ENCODE results near the gene PROB1.

PROB1 gene

GRCh38 chr5:139394123-139394653 lies 716 bp downstream of the PROB1 start:
- peak; percentile 64 for ATAC-seq
- TF ChIP-seq PPARA (CRISPR knock-in tag; IDR thresholded peaks at IDR 0.05; ENCODE audit: borderline replicate concordance) (no peak), ZFP30 (CRISPR knock-in tag; IDR thresholded peaks at IDR 0.05) (no peak), OSR1 (CRISPR knock-in tag; IDR thresholded peaks at IDR 0.05) (no peak), ZNF8 (CRISPR knock-in tag; IDR thresholded peaks at IDR 0.05) (no peak), SNAI2 (CRISPR knock-in tag; IDR thresholded peaks at IDR 0.05) (no peak), TSHZ2 (CRISPR knock-in tag; IDR thresholded peaks at IDR 0.05) (no peak), TOX (CRISPR knock-in tag; IDR thresholded peaks at IDR 0.05; ENCODE audit: borderline replicate concordance) (no peak), CSDC2 (CRISPR knock-in tag; IDR thresholded peaks at IDR 0.05) (no peak), ESRRG (CRISPR knock-in tag; IDR thresholded peaks at IDR 0.05) (no peak), GLIS3 (CRISPR knock-in tag; IDR thresholded peaks at IDR 0.05) (no peak), CSRNP3 (CRISPR knock-in tag; IDR thresholded peaks at IDR 0.05) (no peak), CREB5 (CRISPR knock-in tag; IDR thresholded peaks at IDR 0.05; ENCODE audit: low read depth) (no peak), ZC3H10 (CRISPR knock-in tag; IDR thresholded peaks at IDR 0.05) (no peak), BACH2 (CRISPR knock-in tag; IDR thresholded peaks at IDR 0.05; ENCODE audit: borderline replicate concordance) (no peak), ARNTL (CRISPR knock-in tag; IDR thresholded peaks at IDR 0.05; ENCODE audit: borderline replicate concordance, low read depth) (no peak), ZFP3 (CRISPR knock-in tag; IDR thresholded peaks at IDR 0.05) (no peak), RARB (CRISPR knock-in tag; IDR thresholded peaks at IDR 0.05) (no peak), ZNF565 (CRISPR knock-in tag; conservative IDR thresholded peaks at IDR 0.05; ENCODE audit: low read depth) (no peak)
- TF ChIP-seq, protein P1, sequence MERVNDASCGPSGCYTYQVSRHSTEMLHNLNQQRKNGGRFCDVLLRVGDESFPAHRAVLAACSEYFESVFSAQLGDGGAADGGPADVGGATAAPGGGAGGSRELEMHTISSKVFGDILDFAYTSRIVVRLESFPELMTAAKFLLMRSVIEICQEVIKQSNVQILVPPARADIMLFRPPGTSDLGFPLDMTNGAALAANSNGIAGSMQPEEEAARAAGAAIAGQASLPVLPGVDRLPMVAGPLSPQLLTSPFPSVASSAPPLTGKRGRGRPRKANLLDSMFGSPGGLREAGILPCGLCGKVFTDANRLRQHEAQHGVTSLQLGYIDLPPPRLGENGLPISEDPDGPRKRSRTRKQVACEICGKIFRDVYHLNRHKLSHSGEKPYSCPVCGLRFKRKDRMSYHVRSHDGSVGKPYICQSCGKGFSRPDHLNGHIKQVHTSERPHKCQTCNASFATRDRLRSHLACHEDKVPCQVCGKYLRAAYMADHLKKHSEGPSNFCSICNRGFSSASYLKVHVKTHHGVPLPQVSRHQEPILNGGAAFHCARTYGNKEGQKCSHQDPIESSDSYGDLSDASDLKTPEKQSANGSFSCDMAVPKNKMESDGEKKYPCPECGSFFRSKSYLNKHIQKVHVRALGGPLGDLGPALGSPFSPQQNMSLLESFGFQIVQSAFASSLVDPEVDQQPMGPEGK (CRISPR knock-in tag; IDR thresholded peaks at IDR 0.05; ENCODE audit: borderline replicate concordance), result no peak
- TF ChIP-seq, protein P2, sequence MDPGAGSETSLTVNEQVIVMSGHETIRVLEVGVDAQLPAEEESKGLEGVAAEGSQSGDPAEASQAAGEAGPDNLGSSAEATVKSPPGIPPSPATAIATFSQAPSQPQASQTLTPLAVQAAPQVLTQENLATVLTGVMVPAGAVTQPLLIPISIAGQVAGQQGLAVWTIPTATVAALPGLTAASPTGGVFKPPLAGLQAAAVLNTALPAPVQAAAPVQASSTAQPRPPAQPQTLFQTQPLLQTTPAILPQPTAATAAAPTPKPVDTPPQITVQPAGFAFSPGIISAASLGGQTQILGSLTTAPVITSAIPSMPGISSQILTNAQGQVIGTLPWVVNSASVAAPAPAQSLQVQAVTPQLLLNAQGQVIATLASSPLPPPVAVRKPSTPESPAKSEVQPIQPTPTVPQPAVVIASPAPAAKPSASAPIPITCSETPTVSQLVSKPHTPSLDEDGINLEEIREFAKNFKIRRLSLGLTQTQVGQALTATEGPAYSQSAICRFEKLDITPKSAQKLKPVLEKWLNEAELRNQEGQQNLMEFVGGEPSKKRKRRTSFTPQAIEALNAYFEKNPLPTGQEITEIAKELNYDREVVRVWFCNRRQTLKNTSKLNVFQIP (CRISPR knock-in tag; IDR thresholded peaks at IDR 0.05; ENCODE audit: borderline replicate concordance, low read depth), result no peak

- ATAC-seq, result no peak
- TF ChIP-seq ZNF70 (CRISPR knock-in tag; IDR thresholded peaks at IDR 0.05), result no peak
- no peak for TF ChIP-seq TOX (CRISPR knock-in tag; IDR thresholded peaks at IDR 0.05; ENCODE audit: borderline replicate concordance)
- TF ChIP-seq, protein P2 (CRISPR knock-in tag; IDR thresholded peaks at IDR 0.05; ENCODE audit: borderline replicate concordance, low read depth), result no peak
- no peak for TF ChIP-seq CSDC2 (CRISPR knock-in tag; IDR thresholded peaks at IDR 0.05)
- no peak for TF ChIP-seq GLIS3 (CRISPR knock-in tag; IDR thresholded peaks at IDR 0.05)
- TF ChIP-seq BACH2 (CRISPR knock-in tag; IDR thresholded peaks at IDR 0.05; ENCODE audit: borderline replicate concordance), result no peak
- no peak for TF ChIP-seq ZNF565 (CRISPR knock-in tag; conservative IDR thresholded peaks at IDR 0.05; ENCODE audit: low read depth)
- TF ChIP-seq CSRNP3 (CRISPR knock-in tag; IDR thresholded peaks at IDR 0.05), result no peak
- TF ChIP-seq CREB5 (CRISPR knock-in tag; IDR thresholded peaks at IDR 0.05; ENCODE audit: low read depth), result no peak
- TF ChIP-seq PPARA (CRISPR knock-in tag; IDR thresholded peaks at IDR 0.05; ENCODE audit: borderline replicate concordance), result no peak
- TF ChIP-seq OSR1 (CRISPR knock-in tag; IDR thresholded peaks at IDR 0.05), result no peak
- no peak for TF ChIP-seq RARB (CRISPR knock-in tag; IDR thresholded peaks at IDR 0.05)
- no peak for TF ChIP-seq ESRRG (CRISPR knock-in tag; IDR thresholded peaks at IDR 0.05)
- TF ChIP-seq ZFP3 (CRISPR knock-in tag; IDR thresholded peaks at IDR 0.05), result no peak
- no peak for TF ChIP-seq ZFP30 (CRISPR knock-in tag; IDR thresholded peaks at IDR 0.05)
- TF ChIP-seq TCF4 (CRISPR knock-in tag; IDR thresholded peaks at IDR 0.05; ENCODE audit: borderline replicate concordance), result no peak
These were observed 1.3 kb downstream of the PROB1 start for GRCh38 chr5:139393497-139394122.

Measured in SK-N-SH treated with all-trans-retinoic acid at 6 μM for 48 hours (cell line).